B cell (primary cell): ENCODE results near the gene TCF12. TPM values are rescaled to one million over a fixed set of nuclear protein-coding genes. Genes with fewer than 3 reads are reported as not detected.

Experiments
- ATAC-seq: fragments of 200-7000 bp; cut with Tn5 transposase; one replicate; pipeline ENCODE4 v1.10.0; 2021; ENCODE audit warnings: low read depth, mild to moderate bottlenecking, moderate number of reproducible peaks, moderate library complexity
- CTCF ChIA-PET: fragments of 350-600 bp; sonication (Branson Sonifier 250); formaldehyde crosslinking; loops from one replicate; lab custom pipeline; 2021; ENCODE audit warnings: antibody characterized with exemption, inconsistent platforms; lab: Charles Lee
- POLR2A ChIA-PET: fragments of 350-600 bp; sonication (Branson Sonifier 250); formaldehyde crosslinking; loops from one replicate; lab custom pipeline; 2021; ENCODE audit warnings: antibody characterized with exemption; lab: Charles Lee
- DNase-seq: peaks from one replicate; pipeline ENCODE4 v3.0.0; 2013
- H2AFZ ChIP-seq: 2 replicates; pipeline ENCODE4 v1.6.1; 2012; ENCODE audit warnings: mild to moderate bottlenecking, low read depth, low read length; ENCODE audit not compliant: insufficient read depth, poor library complexity, severe bottlenecking
- H3K27ac ChIP-seq, 2 donors: 1 replicate in 1 of 2; 2 replicates in 1 of 2; pipeline ENCODE4 v1.5.1; 2012 to 2013; ENCODE audit warnings: low read length in 2 of 2, mild to moderate bottlenecking in 2 of 2, moderate library complexity in 1 of 2
- H3K27me3 ChIP-seq, 4 experiments: fragments of 200-600 bp in 1 of 4; sonication (generic) in 1 of 4; replicated peaks in 1 of 4; 1 replicate in 2 of 4; 2 replicates in 2 of 4; pipeline versions ENCODE4 v1.6.1 to v1.7.0; 2013 to 2016; ENCODE audit warnings: low read length in 3 of 4, mild to moderate bottlenecking in 2 of 4, mixed read lengths in 1 of 4, moderate library complexity in 1 of 4; ENCODE audit not compliant: insufficient read depth in 4 of 4, control insufficient read depth in 3 of 4; ENCODE audit errors: control extremely low read depth in 1 of 4
- H3K36me3 ChIP-seq, 2 experiments: replicated peaks in 1 of 2; 1 replicate in 1 of 2; 2 replicates in 1 of 2; pipeline versions ENCODE4 v1.6.1 to v1.7.1; 2013; ENCODE audit warnings: low read length in 1 of 2; ENCODE audit not compliant: insufficient read depth in 2 of 2, control insufficient read depth in 1 of 2; ENCODE audit errors: control extremely low read depth in 1 of 2, extremely low read depth in 1 of 2
- H3K4me1 ChIP-seq, 2 donors: fragments of 200-600 bp in 1 of 2; sonication (generic) in 1 of 2; 1 replicate in 1 of 2; 2 replicates in 1 of 2; pipeline versions ENCODE4 v1.5.1 to v1.6.1; 2013 to 2017; ENCODE audit warnings: low read length in 2 of 2; ENCODE audit not compliant: control insufficient read depth in 2 of 2, insufficient read depth in 2 of 2
- H3K4me2 ChIP-seq: replicated peaks from 2 replicates; pipeline ENCODE3; 2012; ENCODE audit warnings: mild to moderate bottlenecking, low read depth, low read length; ENCODE audit not compliant: poor library complexity, severe bottlenecking
- H3K4me3 ChIP-seq, 5 experiments: fragments of 200-600 bp in 1 of 5; sonication (generic) in 1 of 5; 1 replicate in 3 of 5; 2 replicates in 2 of 5; pipeline versions ENCODE4 v1.5.1 to v1.7.0; 2011 to 2016; ENCODE audit warnings: low read length in 4 of 5, mild to moderate bottlenecking in 4 of 5, low read depth in 2 of 5, control low read depth in 1 of 5, moderate library complexity in 1 of 5; ENCODE audit not compliant: insufficient read depth in 1 of 5; ENCODE audit errors: control extremely low read depth in 1 of 5, extremely low read depth in 1 of 5
- H3K79me2 ChIP-seq: fragments of 200-600 bp; sonication (generic); one replicate; pipeline ENCODE4 v1.6.0; 2016; ENCODE audit warnings: low read length; ENCODE audit not compliant: control insufficient read depth, insufficient read depth
- H3K9ac ChIP-seq: fragments of 200-600 bp; sonication (generic); 2 replicates; pipeline ENCODE4 v1.6.1; 2017; ENCODE audit warnings: mild to moderate bottlenecking, low read length, moderate library complexity
- H3K9me3 ChIP-seq, 3 donors: one replicate each; pipeline versions ENCODE4 v1.6.1 to v1.7.1; 2013; ENCODE audit warnings: low read length in 2 of 3; ENCODE audit not compliant: control insufficient read depth in 2 of 3, insufficient read depth in 1 of 3; ENCODE audit errors: control extremely low read depth in 1 of 3
- H4K20me1 ChIP-seq: 2 replicates; pipeline ENCODE4 v1.6.0; 2012; ENCODE audit warnings: mild to moderate bottlenecking, low read length; ENCODE audit not compliant: insufficient read depth, control insufficient read depth, poor library complexity, severe bottlenecking
- H3K27ac Mint-ChIP-seq: one replicate; pipeline ENCODE4 v1.8.0; 2021; ENCODE audit warnings: mixed read lengths
- H3K27me3 Mint-ChIP-seq: one replicate; pipeline ENCODE4 v1.8.0; 2021; ENCODE audit warnings: mixed read lengths
- H3K4me1 Mint-ChIP-seq: one replicate; pipeline ENCODE4 v1.8.0; 2021; ENCODE audit warnings: mixed read lengths
- H3K4me3 Mint-ChIP-seq: one replicate; pipeline ENCODE4 v1.8.0; 2021; ENCODE audit warnings: mixed read lengths
- H3K9me3 Mint-ChIP-seq: one replicate; pipeline ENCODE4 v1.8.0; 2022; ENCODE audit warnings: mixed read lengths; ENCODE audit not compliant: insufficient read depth
- EZH2 ChIP-seq: IDR thresholded peaks from 2 replicates; pipeline ENCODE4 v1.6.1; 2012; ENCODE audit warnings: borderline replicate concordance, low read depth, mild to moderate bottlenecking, moderate library complexity, low read length; ENCODE audit not compliant: insufficient read depth, poor library complexity, severe bottlenecking
- WGBS: methylation state at CpG from one replicate; pipeline ENCODE4 v1.1.5; 2013; ENCODE audit warnings: missing lambda C conversion rate; ENCODE audit not compliant: insufficient coverage; 5-methylcytosine and 5-hydroxymethylcytosine counted together
- intact Hi-C: fragments of 100-400 bp; cut with micrococcal nuclease; formaldehyde crosslinking; loops from one replicate; pipeline ENCODE4 v1.10.0; 2022
- polyA plus RNA-seq: library from polyadenylated mRNA; depleted of rRNA; stranded (reverse); fragments of >200 nt; gene quantifications from 2 replicates; pipeline ENCODE4 v1.2.3, GENCODE V29; 2012
- total RNA-seq, 2 donors: library from RNA; stranded (reverse); fragments of 120-200 nt in 1 of 2; gene quantifications; 1 replicate in 1 of 2; 2 replicates in 1 of 2; pipeline versions ENCODE4 v1.2.3 to v1.2.4, GENCODE V29; 2013 to 2022
- TF ChIP-seq, protein P1 (sequence below): fragments of 200-600 bp; IDR thresholded peaks from one replicate; pipeline ENCODE4 v1.8.0; 2022; ENCODE audit warnings: antibody characterized with exemption, mild to moderate bottlenecking

Gene TCF12
- total and polyA plus RNA-seq, 2 donors (not counting 1 experiment from before 2014, with no cell fraction given), result 27.1 to 131 TPM

DNA sequence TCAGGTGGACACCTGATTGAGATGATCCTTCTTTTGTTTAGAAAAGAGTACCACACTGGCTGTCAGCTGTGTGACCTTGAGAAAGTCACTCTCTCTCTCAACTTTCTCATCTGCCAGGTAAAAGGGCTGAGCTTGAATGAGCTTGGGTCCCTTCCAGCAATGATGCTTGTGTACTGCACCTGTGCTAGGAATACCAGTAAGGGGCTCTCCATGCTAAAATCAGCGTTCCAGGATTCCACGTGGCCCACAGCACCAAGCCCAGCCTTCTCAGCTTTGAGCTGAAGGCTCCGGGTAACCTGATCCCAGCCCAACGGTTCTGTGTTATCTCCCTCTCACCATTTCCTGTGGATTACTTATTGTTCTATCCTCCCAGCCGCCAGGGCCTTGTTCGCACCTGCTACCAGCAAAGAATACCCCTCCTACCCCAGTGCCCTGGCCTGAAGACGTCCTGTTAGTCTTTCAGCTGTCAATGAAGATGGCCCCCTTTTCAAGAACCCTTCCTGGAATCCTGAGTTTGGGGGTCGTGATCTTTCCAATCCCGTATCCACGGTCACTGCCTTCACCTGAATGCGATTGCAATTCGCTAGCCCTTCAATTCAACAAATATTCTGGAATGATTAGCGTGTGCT lies 403.6 kb downstream of the TCF12 start:
- no peak for TF ChIP-seq EZH2
- TF ChIP-seq, protein P1, sequence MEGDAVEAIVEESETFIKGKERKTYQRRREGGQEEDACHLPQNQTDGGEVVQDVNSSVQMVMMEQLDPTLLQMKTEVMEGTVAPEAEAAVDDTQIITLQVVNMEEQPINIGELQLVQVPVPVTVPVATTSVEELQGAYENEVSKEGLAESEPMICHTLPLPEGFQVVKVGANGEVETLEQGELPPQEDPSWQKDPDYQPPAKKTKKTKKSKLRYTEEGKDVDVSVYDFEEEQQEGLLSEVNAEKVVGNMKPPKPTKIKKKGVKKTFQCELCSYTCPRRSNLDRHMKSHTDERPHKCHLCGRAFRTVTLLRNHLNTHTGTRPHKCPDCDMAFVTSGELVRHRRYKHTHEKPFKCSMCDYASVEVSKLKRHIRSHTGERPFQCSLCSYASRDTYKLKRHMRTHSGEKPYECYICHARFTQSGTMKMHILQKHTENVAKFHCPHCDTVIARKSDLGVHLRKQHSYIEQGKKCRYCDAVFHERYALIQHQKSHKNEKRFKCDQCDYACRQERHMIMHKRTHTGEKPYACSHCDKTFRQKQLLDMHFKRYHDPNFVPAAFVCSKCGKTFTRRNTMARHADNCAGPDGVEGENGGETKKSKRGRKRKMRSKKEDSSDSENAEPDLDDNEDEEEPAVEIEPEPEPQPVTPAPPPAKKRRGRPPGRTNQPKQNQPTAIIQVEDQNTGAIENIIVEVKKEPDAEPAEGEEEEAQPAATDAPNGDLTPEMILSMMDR, result no peak
- no peaks in the 10 kb centered on the region for H3K27me3 Mint-ChIP-seq
- H3K27ac Mint-ChIP-seq, result no peak overlapping the region
- H3K9ac ChIP-seq, result no peak overlapping the region
- CTCF ChIA-PET, result interaction anchor here (1.2 to 1.6 kb wide), 3 partner anchors 175 to 831 kb away, joined by 3 to 9 read pairs (median 5); no protein-coding TSS in a partner anchor
- DNase-seq (no peak), ATAC-seq (no peak)
- peaks cover 12% of the 10 kb centered on the region in 2 donors for H3K4me1 ChIP-seq
- no peak overlapping the region for H3K4me3 ChIP-seq
- peaks cover 15% of the 10 kb centered on the region for H3K4me1 Mint-ChIP-seq
- intact Hi-C loops, result no loop called here
- peaks cover 36% of the 10 kb centered on the region for H3K79me2 ChIP-seq
- H2AFZ ChIP-seq, result no peak overlapping the region
- H3K9me3 Mint-ChIP-seq, result no peaks in the 10 kb centered on the region
- H4K20me1 ChIP-seq, result no peaks in the 10 kb centered on the region
- POLR2A ChIA-PET, result no interaction called here
- WGBS, result 68% methylated on average over 12 of the region's 13 CpGs
- no peak overlapping the region for H3K4me2 ChIP-seq
- no peaks in the 10 kb centered on the region for H3K36me3 ChIP-seq
- no peak overlapping the region for H3K27ac ChIP-seq
- H3K4me3 Mint-ChIP-seq, result no peak overlapping the region
- peaks cover 0 to 11% (median 0%) of the 10 kb centered on the region in 3 donors for H3K9me3 ChIP-seq
- no peaks in the 10 kb centered on the region for H3K27me3 ChIP-seq

DNA sequence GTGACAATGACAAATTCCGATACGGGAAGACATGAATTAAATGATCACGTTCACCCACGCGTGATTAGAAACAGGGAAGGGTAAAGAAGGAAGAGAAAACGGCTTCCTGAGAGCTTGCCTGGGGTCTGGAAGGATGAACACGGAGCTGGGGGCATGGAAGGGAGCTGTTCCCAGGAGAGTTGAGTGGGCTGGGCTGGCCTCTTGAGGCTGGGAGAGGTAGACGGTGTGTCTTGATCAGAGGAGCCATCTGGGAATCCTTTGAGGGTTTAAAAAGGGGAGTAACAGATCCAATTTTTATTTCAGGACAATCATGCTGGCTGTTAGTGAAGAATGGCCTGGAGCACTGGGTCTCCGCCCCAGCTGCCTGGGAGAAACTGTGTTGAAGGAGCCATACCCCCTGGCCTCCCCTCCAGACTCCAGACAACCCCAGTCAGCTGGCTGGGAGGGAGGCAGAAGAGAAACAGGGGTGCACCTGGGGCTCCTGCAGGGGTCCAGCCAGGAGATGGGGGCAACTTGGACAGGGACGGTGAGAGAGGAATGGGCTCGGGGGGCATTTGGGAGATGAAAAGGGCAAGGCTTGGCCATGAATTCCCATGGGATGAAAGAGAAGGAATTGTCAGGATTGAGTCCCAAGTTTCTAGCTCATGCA lies 404.3 kb downstream of the TCF12 start:
- H3K9me3 Mint-ChIP-seq, result no peaks in the 10 kb centered on the region
- POLR2A ChIA-PET, result no interaction called here
- H3K9ac ChIP-seq, result no peak overlapping the region

More for the DNA sequence above, 404.3 kb downstream of the TCF12 start:
- peaks cover 33% of the 10 kb centered on the region for H3K79me2 ChIP-seq
- CTCF ChIA-PET, result interaction anchor here (0.8 to 1.6 kb wide), 2 partner anchors 205 to 207 kb away, joined by 3 to 9 read pairs; no protein-coding TSS in a partner anchor
- peaks cover 0 to 11% (median 0%) of the 10 kb centered on the region in 3 donors for H3K9me3 ChIP-seq
- no peak overlapping the region for H3K27ac ChIP-seq
- H3K4me1 Mint-ChIP-seq, result peaks cover 15% of the 10 kb centered on the region
- H3K4me1 ChIP-seq, result peaks cover 12% of the 10 kb centered on the region in 2 donors
- ATAC-seq (no peak), DNase-seq (no peak)
- no peak overlapping the region for H3K4me2 ChIP-seq
- H3K27me3 Mint-ChIP-seq, result no peaks in the 10 kb centered on the region
- TF ChIP-seq, protein P1, result no peak
- TF ChIP-seq EZH2, result no peak
- H2AFZ ChIP-seq, result no peak overlapping the region
- whole genome bisulfite sequencing, result 94% methylated on average over 11 of the region's 11 CpGs
- H3K4me3 Mint-ChIP-seq, result no peak overlapping the region
- H3K4me3 ChIP-seq, result no peak overlapping the region
- intact Hi-C loops, result no loop called here
- no peaks in the 10 kb centered on the region for H3K27me3 ChIP-seq
- H3K27ac Mint-ChIP-seq, result no peak overlapping the region
- no peaks in the 10 kb centered on the region for H4K20me1 ChIP-seq
- no peaks in the 10 kb centered on the region for H3K36me3 ChIP-seq
